Activated CD8-positive, alpha-beta memory T cell treated with anti-CD3 and anti-CD28 coated beads, Interleukin-2, amount 50 U/mL, for 1 hour (primary cell): ENCODE data around the gene PDE6A.
"Not testable (repeated sequence)": the region's sequence is repeated elsewhere in the genome, so short reads cannot be mapped to it uniquely, and the experiment has no call there.

ENCODE experiments used
- DNase-seq: peaks from one replicate; pipeline ENCODE4 v3.0.0-alpha.2; 2020; ENCODE audit errors: extremely low read depth

The PDE6A gene

GRCh38 chr5:149894237-149894636, 50.4 kb downstream of the PDE6A start:
- DNase-seq: no peak

- no peak for DNase-seq
Measured at GRCh38 chr5:149893403-149893931, 51.1 kb downstream of the PDE6A start.

- no peak for DNase-seq
Measured at GRCh38 chr5:149892594-149892993, 52.0 kb downstream of the PDE6A start.

- DNase-seq: no peak
Measured at GRCh38 chr5:149888280-149888679, 56.3 kb downstream of the PDE6A start.

- no peak for DNase-seq
Measured at GRCh38 chr5:149887622-149888183, 56.9 kb downstream of the PDE6A start.

- no peak for DNase-seq
Measured at GRCh38 chr5:149886692-149887470, 57.7 kb downstream of the PDE6A start.

GRCh38 chr5:149886060-149886459, 58.5 kb downstream of the PDE6A start:
- DNase-seq: no peak

- DNase-seq: no peak
Measured at GRCh38 chr5:149885513-149885912, 59.1 kb downstream of the PDE6A start.

- DNase-seq: no peak
Measured at GRCh38 chr5:149883550-149883949, 61.0 kb downstream of the PDE6A start.

GRCh38 chr5:149882633-149883032, 62.0 kb downstream of the PDE6A start:
- not testable (repeated sequence) for DNase-seq

- DNase-seq: no peak
Measured at GRCh38 chr5:149881874-149882273, 62.7 kb downstream of the PDE6A start.

GRCh38 chr5:149881069-149881622, 63.4 kb downstream of the PDE6A start:
- no peak for DNase-seq

- DNase-seq: not testable (repeated sequence)
Measured at GRCh38 chr5:149879593-149879992, 65.0 kb downstream of the PDE6A start.

- no peak for DNase-seq
Measured at GRCh38 chr5:149878371-149878770, 66.2 kb downstream of the PDE6A start.

GRCh38 chr5:149873896-149874295, 70.7 kb downstream of the PDE6A start:
- DNase-seq: no peak

- no peak for DNase-seq
Measured at GRCh38 chr5:149872351-149873040, 72.1 kb downstream of the PDE6A start.

- no peak for DNase-seq
Measured at GRCh38 chr5:149871471-149871870, 73.1 kb downstream of the PDE6A start.

GRCh38 chr5:149870697-149871096, 73.9 kb downstream of the PDE6A start:
- no peak for DNase-seq

GRCh38 chr5:149870232-149870631, 74.4 kb downstream of the PDE6A start:
- no peak for DNase-seq

GRCh38 chr5:149869411-149869821, 75.2 kb downstream of the PDE6A start:
- DNase-seq: no peak

- DNase-seq: no peak
Measured at GRCh38 chr5:149865746-149866145, 78.8 kb downstream of the PDE6A start.

GRCh38 chr5:149863830-149864229, 80.8 kb downstream of the PDE6A start:
- no peak for DNase-seq
